Mucosa of gallbladder (tissue), 1 donor: ENCODE measurements around the gene RNF220. TPM values are rescaled to one million over a fixed set of nuclear protein-coding genes. Genes with fewer than 3 reads are reported as not detected.
A peak's percentile ranks its signal among the peaks of the same experiment; 100 is the strongest.
"Not testable (repeated sequence)": the region's sequence is repeated elsewhere in the genome, so short reads cannot be mapped to it uniquely, and the experiment has no call there.

Source experiments
- DNase-seq: peaks from one replicate; pipeline ENCODE4 v3.0.0-alpha.2; 2020; ENCODE audit warnings: low spot score
- total RNA-seq: library from RNA; stranded (reverse); gene quantifications from one replicate; pipeline ENCODE4 v1.2.1, GENCODE V29; 2021
- donor health status: DM: no; HTN: no; CAD: no.

RNF220 gene
- total RNA-seq, 1 donor from 2014 or later, result 68.1 TPM

- no peak for DNase-seq
Measured at GRCh38 chr1:44677201-44677766, 272.2 kb downstream of the RNF220 start.

GRCh38 chr1:44678120-44678519 lies 273.1 kb downstream of the RNF220 start:
- DNase-seq, result no peak

- DNase-seq, result no peak
Measured at GRCh38 chr1:44678626-44679025, 273.6 kb downstream of the RNF220 start.

- no peak for DNase-seq
Measured at GRCh38 chr1:44679468-44679867, 274.4 kb downstream of the RNF220 start.

- DNase-seq, result peak; percentile 31
Measured at GRCh38 chr1:44681905-44682882, 277.1 kb downstream of the RNF220 start.

- no peak for DNase-seq
Measured at GRCh38 chr1:44682883-44683265, 277.8 kb downstream of the RNF220 start.

GRCh38 chr1:44684525-44684924 lies 279.5 kb downstream of the RNF220 start:
- no peak for DNase-seq

GRCh38 chr1:44685218-44685617 lies 280.2 kb downstream of the RNF220 start:
- no peak for DNase-seq

- no peak for DNase-seq
Measured at GRCh38 chr1:44685881-44686280, 280.8 kb downstream of the RNF220 start.

GRCh38 chr1:44688760-44689446 lies 283.8 kb downstream of the RNF220 start:
- DNase-seq, result no peak

- no peak for DNase-seq
Measured at GRCh38 chr1:44689447-44689765, 284.4 kb downstream of the RNF220 start.

GRCh38 chr1:44693159-44693558 lies 288.1 kb downstream of the RNF220 start:
- DNase-seq, result no peak

GRCh38 chr1:44693900-44694299 lies 288.8 kb downstream of the RNF220 start:
- DNase-seq, result no peak

- DNase-seq, result no peak
Measured at GRCh38 chr1:44694863-44695478, 289.9 kb downstream of the RNF220 start.

- no peak for DNase-seq
Measured at GRCh38 chr1:44695671-44696070, 290.6 kb downstream of the RNF220 start.

GRCh38 chr1:44696101-44696500 lies 291.0 kb downstream of the RNF220 start:
- no peak for DNase-seq

- no peak for DNase-seq
Measured at GRCh38 chr1:44696789-44697345, 291.8 kb downstream of the RNF220 start.

- no peak for DNase-seq
Measured at GRCh38 chr1:44698138-44698537, 293.1 kb downstream of the RNF220 start.

- not testable (repeated sequence) for DNase-seq
Measured at GRCh38 chr1:44699375-44699774, 294.3 kb downstream of the RNF220 start.

- no peak for DNase-seq
Measured at GRCh38 chr1:44700573-44700972, 295.5 kb downstream of the RNF220 start.

GRCh38 chr1:44701141-44701573 lies 296.1 kb downstream of the RNF220 start:
- DNase-seq, result no peak
